GM19455 (cell line): ENCODE measurements around the gene UBE2G2.

ENCODE experiments used
- ATAC-seq: cut with Tn5 transposase; IDR thresholded peaks from one replicate; pipeline ENCODE4 v1.9.1; 2021; ENCODE audit not compliant: unreplicated experiment

Gene UBE2G2

GRCh38 chr21:44792702-44793591 is 8.7 kb downstream of the UBE2G2 start:
- ATAC-seq: no peak

- no peak for ATAC-seq
Measured at GRCh38 chr21:44791993-44792392, 9.6 kb downstream of the UBE2G2 start.

GRCh38 chr21:44791246-44791645 is 10.4 kb downstream of the UBE2G2 start:
- no peak for ATAC-seq

GRCh38 chr21:44790368-44790767 is 11.3 kb downstream of the UBE2G2 start:
- ATAC-seq: no peak

GRCh38 chr21:44789880-44790279 is 11.7 kb downstream of the UBE2G2 start:
- ATAC-seq: no peak

- ATAC-seq: no peak
Measured at GRCh38 chr21:44785620-44786335, 15.8 kb downstream of the UBE2G2 start.

- ATAC-seq: no peak
Measured at GRCh38 chr21:44784810-44785209, 16.8 kb downstream of the UBE2G2 start.

- ATAC-seq: no peak
Measured at GRCh38 chr21:44783020-44783696, 18.5 kb downstream of the UBE2G2 start.

GRCh38 chr21:44780767-44781459 is 20.7 kb downstream of the UBE2G2 start:
- no peak for ATAC-seq

- no peak for ATAC-seq
Measured at GRCh38 chr21:44780137-44780502, 21.5 kb downstream of the UBE2G2 start.

- ATAC-seq: no peak
Measured at GRCh38 chr21:44779417-44780136, 22.0 kb downstream of the UBE2G2 start.

- ATAC-seq: no peak
Measured at GRCh38 chr21:44778983-44779382, 22.6 kb downstream of the UBE2G2 start.

GRCh38 chr21:44778499-44778911 is 23.1 kb downstream of the UBE2G2 start:
- no peak for ATAC-seq

- no peak for ATAC-seq
Measured at GRCh38 chr21:44778094-44778493, 23.5 kb downstream of the UBE2G2 start.

GRCh38 chr21:44774972-44775371 is 26.6 kb downstream of the UBE2G2 start:
- ATAC-seq: no peak

GRCh38 chr21:44773291-44773932 is 28.2 kb downstream of the UBE2G2 start:
- ATAC-seq: no peak

GRCh38 chr21:44771896-44772525 is 29.6 kb downstream of the UBE2G2 start:
- ATAC-seq: no peak

GRCh38 chr21:44767834-44768831 is 33.5 kb downstream of the UBE2G2 start:
- ATAC-seq: no peak
